ENCODE results near the gene CD248.

CD248 gene

DNA sequence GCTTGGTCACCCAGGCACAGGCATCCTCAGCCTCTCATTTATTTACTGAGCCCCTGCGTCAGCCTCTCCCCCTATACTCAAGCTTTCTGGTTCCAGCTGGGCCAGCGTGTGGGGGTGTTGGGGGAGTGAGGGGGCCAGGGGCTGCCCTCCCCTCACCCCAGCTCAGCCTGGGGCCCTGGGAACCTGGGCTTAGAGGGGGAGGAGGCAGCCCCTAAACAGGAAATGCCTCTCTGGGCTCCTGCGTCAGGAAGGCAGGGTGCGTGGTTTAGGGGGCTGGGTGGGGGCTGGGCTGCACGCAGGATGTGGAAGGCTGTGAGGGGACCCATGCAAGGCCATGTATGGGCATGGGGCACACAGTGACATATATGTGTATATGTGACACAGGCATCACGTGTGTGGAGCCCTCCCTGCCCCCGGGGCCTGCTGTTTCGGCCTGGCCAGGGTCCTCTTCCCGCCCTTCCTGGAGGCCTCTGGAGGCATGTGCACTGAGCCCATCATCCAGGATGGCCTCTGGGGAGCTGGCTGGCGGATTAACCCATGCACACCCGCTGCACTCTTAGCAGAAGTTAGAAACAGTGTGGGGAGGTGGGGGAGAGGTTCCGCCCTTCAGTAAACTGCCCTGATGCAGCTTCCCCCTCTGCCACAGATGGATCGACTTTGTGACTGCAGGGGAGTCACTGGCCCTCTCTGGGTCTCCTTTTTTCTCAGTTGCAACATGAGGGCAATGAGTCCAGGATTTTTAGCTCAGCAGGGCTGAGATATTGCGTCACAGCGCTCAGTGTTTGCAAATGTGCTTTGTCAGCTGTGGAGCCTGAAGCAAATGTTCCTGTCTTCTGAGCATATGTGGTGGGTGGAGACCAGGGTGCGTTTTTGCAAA, 1.1 kb upstream of the CD248 start:
- Histone ChIP-seq H3K4me3 (ENCODE audit: severe bottlenecking) (no peak overlapping the region), H3K27me3 (ENCODE audit: insufficient read depth, poor library complexity, severe bottlenecking) (no peaks in the 10 kb centered on the region), H3K36me3 (ENCODE audit: low read depth) (no peaks in the 10 kb centered on the region), H3K4me1 (ENCODE audit: insufficient read depth, poor library complexity, severe bottlenecking) (peaks cover 6% of the 10 kb centered on the region), H3K27ac (ENCODE audit: poor library complexity, severe bottlenecking) (peak overlapping the region; percentile 2), H3K9me3 (ENCODE audit: severe bottlenecking) (peaks cover 3% of the 10 kb centered on the region)
- no peak for DNase-seq (ENCODE audit: low spot score)
- ATAC-seq (ENCODE audit: low read depth): peak; percentile 42; the same call in 1 of the 3 replicates
- TF ChIP-seq, protein P1, sequence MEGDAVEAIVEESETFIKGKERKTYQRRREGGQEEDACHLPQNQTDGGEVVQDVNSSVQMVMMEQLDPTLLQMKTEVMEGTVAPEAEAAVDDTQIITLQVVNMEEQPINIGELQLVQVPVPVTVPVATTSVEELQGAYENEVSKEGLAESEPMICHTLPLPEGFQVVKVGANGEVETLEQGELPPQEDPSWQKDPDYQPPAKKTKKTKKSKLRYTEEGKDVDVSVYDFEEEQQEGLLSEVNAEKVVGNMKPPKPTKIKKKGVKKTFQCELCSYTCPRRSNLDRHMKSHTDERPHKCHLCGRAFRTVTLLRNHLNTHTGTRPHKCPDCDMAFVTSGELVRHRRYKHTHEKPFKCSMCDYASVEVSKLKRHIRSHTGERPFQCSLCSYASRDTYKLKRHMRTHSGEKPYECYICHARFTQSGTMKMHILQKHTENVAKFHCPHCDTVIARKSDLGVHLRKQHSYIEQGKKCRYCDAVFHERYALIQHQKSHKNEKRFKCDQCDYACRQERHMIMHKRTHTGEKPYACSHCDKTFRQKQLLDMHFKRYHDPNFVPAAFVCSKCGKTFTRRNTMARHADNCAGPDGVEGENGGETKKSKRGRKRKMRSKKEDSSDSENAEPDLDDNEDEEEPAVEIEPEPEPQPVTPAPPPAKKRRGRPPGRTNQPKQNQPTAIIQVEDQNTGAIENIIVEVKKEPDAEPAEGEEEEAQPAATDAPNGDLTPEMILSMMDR (IDR thresholded peaks at IDR 0.05; ENCODE audit: poor library complexity, severe bottlenecking): no peak

DNA sequence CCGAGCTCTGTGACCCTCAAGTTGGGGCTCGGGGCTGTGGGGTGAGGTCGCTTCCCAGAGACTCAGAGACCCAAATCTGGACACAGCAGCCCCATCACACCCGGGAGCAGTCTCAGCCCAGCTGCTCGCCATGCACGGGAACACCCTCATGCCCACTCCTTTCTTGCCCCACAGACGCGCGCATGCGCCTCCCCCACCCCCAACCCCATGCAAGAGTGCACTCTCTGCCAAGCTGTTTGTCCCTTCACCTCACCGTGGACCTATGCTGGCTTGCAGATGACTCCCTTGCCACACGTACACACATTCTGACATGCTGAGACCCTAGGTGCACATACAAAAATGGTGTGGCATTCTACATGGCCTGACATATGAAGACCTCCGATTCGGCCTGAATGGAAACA, 478 bp upstream of the CD248 start:
- ATAC-seq (ENCODE audit: low read depth): no peak
- Histone ChIP-seq H3K9me3 (ENCODE audit: severe bottlenecking) (peaks cover 3% of the 10 kb centered on the region), H3K27ac (ENCODE audit: poor library complexity, severe bottlenecking) (no peak overlapping the region), H3K27me3 (ENCODE audit: insufficient read depth, poor library complexity, severe bottlenecking) (no peaks in the 10 kb centered on the region), H3K36me3 (ENCODE audit: low read depth) (no peaks in the 10 kb centered on the region), H3K4me1 (ENCODE audit: insufficient read depth, poor library complexity, severe bottlenecking) (peaks cover 6% of the 10 kb centered on the region), H3K4me3 (ENCODE audit: severe bottlenecking) (no peak overlapping the region)
- TF ChIP-seq, protein P1 (IDR thresholded peaks at IDR 0.05; ENCODE audit: poor library complexity, severe bottlenecking): no peak
- DNase-seq (ENCODE audit: low spot score): no peak

DNA sequence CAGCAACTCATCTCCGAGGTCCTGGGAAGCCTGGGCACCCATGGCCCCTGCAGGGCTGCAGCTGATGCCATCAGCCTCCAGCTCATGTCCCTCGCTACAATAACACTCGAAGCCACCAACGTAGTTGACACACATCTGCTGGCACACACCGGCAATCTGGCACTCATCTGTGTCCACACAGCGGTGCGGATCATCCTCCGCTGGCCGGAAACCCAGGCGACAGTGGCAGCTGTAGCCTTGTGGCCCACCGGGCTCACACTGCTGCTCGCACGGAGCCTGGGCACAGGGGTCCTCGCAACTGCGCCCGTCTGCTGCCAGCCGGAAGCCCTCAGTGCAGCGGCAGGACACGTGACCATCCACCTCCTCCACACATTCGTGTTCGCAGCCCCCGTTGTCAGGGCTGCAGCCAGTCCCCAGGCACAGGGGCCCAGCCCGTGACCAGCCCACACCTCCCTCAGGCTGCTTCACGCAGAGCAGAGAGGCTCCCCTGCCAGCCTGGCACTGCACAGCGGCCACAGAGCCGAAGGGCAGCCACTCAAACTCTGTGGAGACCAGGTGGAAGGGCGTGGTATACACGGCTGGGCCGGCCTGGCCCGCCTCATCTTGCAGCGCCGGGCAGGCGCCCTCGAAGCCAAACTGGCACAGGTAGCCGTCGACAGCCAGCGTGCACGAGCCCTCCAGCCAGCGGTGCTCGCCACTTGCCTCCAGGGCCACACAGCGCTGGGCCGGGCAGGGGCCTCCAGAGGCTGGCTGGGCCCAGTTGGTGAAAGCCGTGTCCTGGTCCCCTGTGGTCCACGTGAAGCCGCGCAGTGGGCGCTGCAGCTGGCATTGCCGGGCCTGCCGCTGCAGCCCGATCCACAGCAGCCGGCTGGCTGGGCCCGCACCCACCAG, 678 bp downstream of the CD248 start:
- DNase-seq (ENCODE audit: low spot score) (no peak), ATAC-seq (ENCODE audit: low read depth) (no peak)
- no peak overlapping the region for H3K4me3 ChIP-seq (ENCODE audit: severe bottlenecking)

DNA sequence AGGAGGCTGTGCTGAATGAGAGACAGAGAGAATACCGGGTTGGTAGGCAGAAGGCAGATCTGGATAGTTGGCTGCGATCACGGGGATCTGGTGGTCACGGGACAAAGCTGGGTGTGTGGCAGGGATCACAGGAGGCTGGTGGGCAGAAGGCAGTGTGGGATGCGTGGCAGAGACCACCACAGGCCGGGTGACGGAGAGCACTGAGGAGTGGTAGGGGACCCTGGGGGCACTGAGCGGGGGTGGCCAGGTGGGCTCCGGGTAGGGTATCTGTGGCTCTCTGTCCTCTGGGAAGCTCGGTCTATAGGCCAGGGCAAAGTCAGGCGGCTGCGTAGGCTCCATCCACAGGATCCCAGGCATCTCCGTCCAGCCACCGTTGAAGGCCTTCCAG, 1.4 kb downstream of the CD248 start:
- Histone ChIP-seq H3K36me3 (ENCODE audit: low read depth) (no peaks in the 10 kb centered on the region), H3K9me3 (ENCODE audit: severe bottlenecking) (peaks cover 3% of the 10 kb centered on the region), H3K4me1 (ENCODE audit: insufficient read depth, poor library complexity, severe bottlenecking) (peaks cover 6% of the 10 kb centered on the region), H3K4me3 (ENCODE audit: severe bottlenecking) (no peak overlapping the region), H3K27me3 (ENCODE audit: insufficient read depth, poor library complexity, severe bottlenecking) (no peaks in the 10 kb centered on the region), H3K27ac (ENCODE audit: poor library complexity, severe bottlenecking) (no peak overlapping the region)
- ATAC-seq (ENCODE audit: low read depth): no peak
- DNase-seq (ENCODE audit: low spot score): no peak
- TF ChIP-seq, protein P1 (IDR thresholded peaks at IDR 0.05; ENCODE audit: poor library complexity, severe bottlenecking): no peak

More for the DNA sequence above, 678 bp downstream of the CD248 start:
- TF ChIP-seq, protein P1 (IDR thresholded peaks at IDR 0.05; ENCODE audit: poor library complexity, severe bottlenecking): no peak
- H3K27me3 ChIP-seq (ENCODE audit: insufficient read depth, poor library complexity, severe bottlenecking): no peaks in the 10 kb centered on the region
- H3K9me3 ChIP-seq (ENCODE audit: severe bottlenecking): peaks cover 3% of the 10 kb centered on the region
- H3K27ac ChIP-seq (ENCODE audit: poor library complexity, severe bottlenecking): no peak overlapping the region
- H3K36me3 ChIP-seq (ENCODE audit: low read depth): no peaks in the 10 kb centered on the region
- H3K4me1 ChIP-seq (ENCODE audit: insufficient read depth, poor library complexity, severe bottlenecking): peaks cover 6% of the 10 kb centered on the region
